Dermis microvascular lymphatic vessel endothelial cell (primary cell): ENCODE results near the gene EVI2A. TPM values are rescaled to one million over a fixed set of nuclear protein-coding genes. Genes with fewer than 3 reads are reported as not detected.

Experiments
- DNase-seq, 2 donors: peaks; one replicate each; pipeline versions ENCODE4 v3.0.0 to v3.0.0-alpha.2; 2010; ENCODE audit warnings: low read depth in 2 of 2
- total RNA-seq: library from RNA; depleted of rRNA; stranded (reverse); fragments of >200 nt; gene quantifications from 2 replicates; pipeline ENCODE4 v1.2.1, GENCODE V29; 2014

EVI2A gene
- total RNA-seq, 1 donor from 2014 or later = 0.13 TPM

GRCh38 chr17:31273516-31273915, 47.9 kb downstream of the EVI2A start:
- peak; percentile 51 to 73 for DNase-seq

GRCh38 chr17:31272803-31273202, 48.6 kb downstream of the EVI2A start:
- no peak for DNase-seq

- DNase-seq = no peak
These were observed 49.2 kb downstream of the EVI2A start for GRCh38 chr17:31272236-31272635.

GRCh38 chr17:31269578-31269983, 51.8 kb downstream of the EVI2A start:
- DNase-seq = peak; percentile 79 to 82

- DNase-seq = no peak
These were observed 52.3 kb downstream of the EVI2A start for GRCh38 chr17:31269036-31269577.

Other genes starting within 250 kb of the EVI2A start
- gene NF1, start 226.6 kb downstream of the EVI2A start, total RNA-seq = 22.6 and 28.6 TPM in 2 replicates
- gene OMG, start 24.4 kb downstream of the EVI2A start, total RNA-seq = 1.7 and 14.5 TPM in 2 replicates
- 0.13 TPM in 2 replicates for gene EVI2B, start 7.6 kb downstream of the EVI2A start, total RNA-seq
- gene RAB11FIP4, start 70.1 kb upstream of the EVI2A start, total RNA-seq = under 0.01 TPM in 1 of 2 replicates, not detected in the other